WTC11 (cell line): ENCODE measurements around the gene WDR59. TPM values are rescaled to one million over a fixed set of nuclear protein-coding genes. Genes with fewer than 3 reads are reported as not detected.

Experiments
- ATAC-seq: fragments of 200-7000 bp; cut with Tn5 transposase; 2 replicates; pipeline ENCODE4 v1.10.0; 2021; ENCODE audit warnings: mild to moderate bottlenecking, moderate library complexity
- CTCF ChIA-PET: fragments of 300-600 bp; sonication (Branson Sonifier 250); formaldehyde crosslinking; loops from one replicate; lab custom pipeline; 2021; ENCODE audit warnings: antibody characterized with exemption; lab: Charles Lee
- POLR2A ChIA-PET: fragments of 350-600 bp; sonication (Branson Sonifier 250); formaldehyde crosslinking; loops from one replicate; lab custom pipeline; 2021; ENCODE audit warnings: antibody characterized with exemption; lab: Charles Lee
- DNase-seq: peaks from one replicate; pipeline ENCODE4 v3.0.0; 2021; ENCODE audit warnings: low spot score
- H3K27ac Mint-ChIP-seq: 2 replicates; pipeline ENCODE4 v1.8.0; 2021; ENCODE audit warnings: mixed read lengths
- H3K27me3 Mint-ChIP-seq: 2 replicates; pipeline ENCODE4 v1.8.0; 2021; ENCODE audit warnings: low read depth, mild to moderate bottlenecking, moderate library complexity, mixed read lengths
- H3K36me3 Mint-ChIP-seq: 2 replicates; pipeline ENCODE4 v1.8.0; 2021; ENCODE audit warnings: mixed read lengths
- H3K4me1 Mint-ChIP-seq: 2 replicates; pipeline ENCODE4 v1.8.0; 2022; ENCODE audit warnings: mixed read lengths
- H3K4me3 Mint-ChIP-seq: 2 replicates; pipeline ENCODE4 v1.8.0; 2021; ENCODE audit warnings: mild to moderate bottlenecking, moderate library complexity, mixed read lengths
- H3K9me3 Mint-ChIP-seq: 2 replicates; pipeline ENCODE4 v1.8.0; 2021; ENCODE audit warnings: mixed read lengths
- EMX1 ChIP-seq: fragments of 250-450 bp; sonication (Bioruptor Pico); IDR thresholded peaks from 2 replicates; pipeline ENCODE4 v1.8.0; 2021; ENCODE audit warnings: mild to moderate bottlenecking
- ERG ChIP-seq: fragments of 250-450 bp; sonication (Bioruptor Pico); IDR thresholded peaks from 2 replicates; pipeline ENCODE4 v1.8.0; 2021; ENCODE audit warnings: mild to moderate bottlenecking
- FOXK1 ChIP-seq: sonication (generic); formaldehyde crosslinking; IDR thresholded peaks from 2 replicates; pipeline ENCODE4 v1.8.0; 2022; ENCODE audit warnings: mild to moderate bottlenecking, moderate library complexity, missing genetic modification reagents
- FOXP1 ChIP-seq: sonication (generic); formaldehyde crosslinking; IDR thresholded peaks from 2 replicates; pipeline ENCODE4 v1.8.0; 2022; ENCODE audit warnings: missing genetic modification reagents, mild to moderate bottlenecking, moderate library complexity, borderline replicate concordance
- IRF1 ChIP-seq: sonication (generic); formaldehyde crosslinking; IDR thresholded peaks from 2 replicates; pipeline ENCODE4 v1.8.0; 2023; ENCODE audit warnings: missing genetic modification reagents
- IRF2 ChIP-seq: sonication (generic); formaldehyde crosslinking; IDR thresholded peaks from 2 replicates; pipeline ENCODE4 v1.8.0; 2022; ENCODE audit warnings: low read depth, missing genetic modification reagents, borderline replicate concordance
- JAZF1 ChIP-seq: fragments of 250-450 bp; sonication (Bioruptor Pico); IDR thresholded peaks from 2 replicates; pipeline ENCODE4 v1.9.0; 2021; ENCODE audit warnings: moderate library complexity, mild to moderate bottlenecking, inconsistent platforms
- MYBL2 ChIP-seq: sonication (generic); formaldehyde crosslinking; IDR thresholded peaks from 2 replicates; pipeline ENCODE4 v1.8.1; 2023; ENCODE audit warnings: mild to moderate bottlenecking, moderate library complexity, missing genetic modification reagents
- NR1H2 ChIP-seq: sonication (generic); formaldehyde crosslinking; IDR thresholded peaks from 2 replicates; pipeline ENCODE4 v1.9.0; 2021; ENCODE audit warnings: mild to moderate bottlenecking, moderate library complexity, missing genetic modification reagents
- PRDM15 ChIP-seq: sonication (generic); formaldehyde crosslinking; IDR thresholded peaks from 2 replicates; pipeline ENCODE4 v1.8.0; 2022; ENCODE audit warnings: missing genetic modification reagents
- PREB ChIP-seq: sonication (generic); formaldehyde crosslinking; IDR thresholded peaks from 2 replicates; pipeline ENCODE4 v1.8.1; 2022; ENCODE audit warnings: mild to moderate bottlenecking, missing genetic modification reagents, moderate library complexity, borderline replicate concordance
- RELA ChIP-seq: sonication (generic); formaldehyde crosslinking; IDR thresholded peaks from 2 replicates; pipeline ENCODE4 v1.8.1; 2022; ENCODE audit warnings: missing genetic modification reagents, mild to moderate bottlenecking, borderline replicate concordance
- SOX15 ChIP-seq: fragments of 250-450 bp; sonication (Bioruptor Pico); IDR thresholded peaks from 2 replicates; pipeline ENCODE4 v1.9.0; 2021; ENCODE audit warnings: mild to moderate bottlenecking
- ZBTB43 ChIP-seq: sonication (generic); formaldehyde crosslinking; IDR thresholded peaks from 2 replicates; pipeline ENCODE4 v1.8.1; 2023; ENCODE audit warnings: mild to moderate bottlenecking, missing genetic modification reagents
- ZNF671 ChIP-seq: fragments of 250-450 bp; sonication (Bioruptor Pico); IDR thresholded peaks from 2 replicates; pipeline ENCODE4 v1.8.0; 2021; ENCODE audit warnings: mild to moderate bottlenecking
- total RNA-seq: library from RNA; stranded (reverse); gene quantifications from 3 replicates; pipeline ENCODE4 v1.2.3, GENCODE V29; 2021

The WDR59 gene
- total RNA-seq, 1 experiment from 2014 or later: 100 TPM

- TF ChIP-seq SOX15 (no peak), FOXK1 (peak; percentile 11; the same call in 1 of the 2 replicates), ZNF671 (CRISPR knock-in tag) (no peak), ZBTB43 (CRISPR knock-in tag) (no peak), EMX1 (CRISPR knock-in tag) (no peak)
- ATAC-seq: peak; percentile 94
- ChIA-PET POLR2A (no interaction called here), CTCF (interaction anchor here (0.6 to 5.4 kb wide), 3 partner anchors 9 to 386 kb away, joined by 3 to 38 read pairs (median 4); no protein-coding TSS in a partner anchor)
- peaks cover 63% of the 10 kb centered on the region for H3K4me1 Mint-ChIP-seq
- peak overlapping the region; percentile 20; the same call in 1 of the 2 replicates for H3K4me3 Mint-ChIP-seq
- peaks cover 5% of the 10 kb centered on the region; the same call in 1 of the 2 replicates for H3K9me3 Mint-ChIP-seq
- peaks cover 16% of the 10 kb centered on the region for H3K36me3 Mint-ChIP-seq
- H3K27me3 Mint-ChIP-seq: no peaks in the 10 kb centered on the region
- H3K27ac Mint-ChIP-seq: peak overlapping the region; percentile 93
- peak; percentile 71 for DNase-seq
These were observed 113.3 kb downstream of the WDR59 start for GRCh38 chr16:74871608-74872007.

- ATAC-seq (no peak), DNase-seq (no peak)
- ChIA-PET CTCF (interaction anchor here (1.1 to 1.6 kb wide), 3 partner anchors 94 to 243 kb away, joined by 3 to 6 read pairs (median 3); partner anchors contain the start of gene FA2H), POLR2A (no interaction called here)
- H3K27me3 Mint-ChIP-seq: no peaks in the 10 kb centered on the region
- H3K9me3 Mint-ChIP-seq: peaks cover 5% of the 10 kb centered on the region; the same call in 1 of the 2 replicates
- peaks cover 75% of the 10 kb centered on the region for H3K4me1 Mint-ChIP-seq
- H3K27ac Mint-ChIP-seq: peak overlapping the region; percentile 57; the same call in 1 of the 2 replicates
- peaks cover 8% of the 10 kb centered on the region for H3K36me3 Mint-ChIP-seq
- TF ChIP-seq PRDM15 (CRISPR knock-in tag) (no peak), RELA (CRISPR knock-in tag) (no peak), FOXP1 (CRISPR knock-in tag) (no peak), JAZF1 (CRISPR knock-in tag) (no peak), PREB (CRISPR knock-in tag) (no peak), IRF1 (CRISPR knock-in tag) (no peak), SOX15 (no peak), NR1H2 (CRISPR knock-in tag) (no peak), FOXK1 (no peak), MYBL2 (no peak), ERG (CRISPR knock-in tag) (no peak), IRF2 (CRISPR knock-in tag) (no peak)
- no peak overlapping the region for H3K4me3 Mint-ChIP-seq
These were observed 116.4 kb downstream of the WDR59 start for GRCh38 chr16:74868501-74868900.
